Measurements from ENCODE around the gene GPT2. TPM values are rescaled to one million over a fixed set of nuclear protein-coding genes. Genes with fewer than 3 reads are reported as not detected.

The GPT2 gene
- polyA plus RNA-seq, 1 donor, result 5.2 TPM

DNA sequence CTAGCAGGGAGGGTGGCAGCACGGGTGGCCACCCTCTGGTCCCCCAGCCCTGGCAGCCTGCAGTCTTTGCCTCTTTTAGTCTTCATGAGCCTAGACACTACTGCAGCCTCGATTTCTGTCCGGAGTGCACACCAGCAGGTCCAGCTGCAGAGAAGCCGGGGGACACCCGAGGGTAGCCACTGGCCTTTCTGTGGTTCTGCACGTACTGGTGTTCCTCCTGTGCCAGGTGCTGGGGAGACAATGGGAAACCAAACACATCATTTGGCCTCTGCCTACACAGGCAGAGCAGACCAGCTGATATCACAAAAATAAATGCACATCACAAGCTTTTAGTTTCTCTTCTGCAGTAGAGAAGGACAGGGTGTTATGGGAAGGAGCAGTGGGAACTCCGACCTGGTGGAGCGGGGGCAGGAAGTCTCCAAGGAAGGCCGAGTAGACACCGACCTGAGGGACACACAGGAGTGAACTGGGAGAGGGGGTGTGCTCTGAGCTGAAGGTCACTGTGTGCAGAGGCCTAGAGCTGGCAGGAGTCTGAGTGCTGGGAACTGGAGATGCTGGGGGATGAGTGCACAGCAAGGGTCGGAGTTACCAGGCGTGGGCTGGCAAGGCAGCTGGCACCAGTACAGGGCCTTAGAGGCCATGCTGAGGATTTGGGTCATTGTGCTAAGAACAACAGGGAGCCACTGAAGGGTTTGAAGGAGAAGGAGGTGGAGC, 23.1 kb downstream of the GPT2 start:
- Histone ChIP-seq H3K4me1 (ENCODE audit: control insufficient read depth, insufficient read depth, low read length) (no peaks in the 10 kb centered on the region), H3K27ac (ENCODE audit: low read length) (no peak overlapping the region), H3K4me3 (ENCODE audit: low read length) (no peak overlapping the region), H3K36me3 (ENCODE audit: control insufficient read depth, insufficient read depth, low read length) (peaks cover 7% of the 10 kb centered on the region), H3K9me3 (ENCODE audit: control insufficient read depth, low read depth, low read length) (no peaks in the 10 kb centered on the region), H3K27me3 (ENCODE audit: control insufficient read depth, insufficient read depth, low read length) (no peaks in the 10 kb centered on the region)
- DNase-seq, result no peak
- WGBS (ENCODE audit: insufficient coverage, low lambda C conversion rate), result no CpG with 5 or more reads among the region's 12 CpGs

DNA sequence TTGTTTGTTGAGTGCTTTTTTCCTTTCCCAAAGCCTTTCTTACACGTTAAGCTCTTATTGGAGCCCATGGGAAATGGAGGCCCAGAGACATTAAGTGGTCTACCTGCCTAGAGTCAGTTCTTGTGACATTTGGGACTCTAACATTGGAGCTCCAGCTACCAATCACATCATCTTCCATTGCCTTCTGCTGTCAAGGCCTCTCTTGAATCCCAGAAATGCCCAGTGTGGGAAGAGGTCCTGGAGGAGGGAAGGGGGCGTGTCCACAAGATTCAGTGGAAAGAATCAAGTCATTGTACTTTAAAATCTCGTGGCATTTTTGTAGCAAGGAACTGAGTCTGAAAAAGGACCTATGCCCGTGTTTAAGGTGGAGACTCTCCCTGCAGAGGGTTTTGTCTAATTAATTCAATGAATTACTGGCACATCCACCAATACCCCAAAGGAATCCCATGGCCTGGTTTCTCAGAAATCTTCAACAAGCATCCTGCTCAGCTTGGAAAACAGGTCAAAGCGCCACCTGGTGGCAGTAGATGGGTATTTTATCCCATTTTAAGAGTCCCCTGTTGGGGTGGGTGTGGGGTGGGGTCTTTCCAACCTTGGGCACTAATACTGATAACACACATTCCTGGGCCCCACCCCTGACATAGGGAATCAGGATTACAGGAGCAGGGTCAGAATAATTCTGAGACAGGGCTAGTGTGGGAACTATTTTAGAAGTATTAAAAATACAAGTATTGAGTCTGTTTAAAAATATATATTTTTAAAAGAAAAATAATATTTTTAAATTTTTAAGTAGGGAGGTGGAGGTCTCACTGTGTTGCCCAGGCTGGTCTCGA, 24.6 kb downstream of the GPT2 start:
- H3K4me1 ChIP-seq (ENCODE audit: control insufficient read depth, insufficient read depth, low read length), result no peaks in the 10 kb centered on the region
- peaks cover 11% of the 10 kb centered on the region for H3K36me3 ChIP-seq (ENCODE audit: control insufficient read depth, insufficient read depth, low read length)
- H3K27me3 ChIP-seq (ENCODE audit: control insufficient read depth, insufficient read depth, low read length), result no peaks in the 10 kb centered on the region
- no CpG with 5 or more reads among the region's 6 CpGs for WGBS (ENCODE audit: insufficient coverage, low lambda C conversion rate)
- no peaks in the 10 kb centered on the region for H3K9me3 ChIP-seq (ENCODE audit: control insufficient read depth, low read depth, low read length)
- H3K27ac ChIP-seq (ENCODE audit: low read length), result no peak overlapping the region
- DNase-seq, result peak; percentile 27 to 42
- no peak overlapping the region for H3K4me3 ChIP-seq (ENCODE audit: low read length)

DNA sequence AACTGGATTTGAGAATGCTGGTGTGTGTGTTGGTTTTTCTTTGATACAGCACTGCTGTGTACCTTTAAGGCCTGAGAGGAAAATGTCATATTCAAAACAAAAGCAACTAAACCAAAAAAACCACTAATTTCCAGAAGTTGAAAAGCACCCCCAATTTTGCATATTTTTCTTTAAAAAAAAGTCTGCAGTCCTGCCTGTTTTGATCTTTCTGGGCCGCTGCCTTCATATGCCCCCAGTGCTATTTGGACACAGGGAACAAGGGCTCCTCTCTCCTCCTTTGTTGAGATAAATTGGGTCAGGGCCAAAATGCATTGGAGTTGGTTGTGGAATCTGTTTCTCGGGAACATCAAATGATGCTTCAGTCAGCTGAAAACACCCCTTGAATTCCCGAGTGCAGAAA, 26.9 kb downstream of the GPT2 start:
- Histone ChIP-seq H3K4me1 (ENCODE audit: control insufficient read depth, insufficient read depth, low read length) (no peaks in the 10 kb centered on the region), H3K4me3 (ENCODE audit: low read length) (no peak overlapping the region), H3K9me3 (ENCODE audit: control insufficient read depth, low read depth, low read length) (no peaks in the 10 kb centered on the region), H3K27ac (ENCODE audit: low read length) (no peak overlapping the region), H3K36me3 (ENCODE audit: control insufficient read depth, insufficient read depth, low read length) (peaks cover 14% of the 10 kb centered on the region), H3K27me3 (ENCODE audit: control insufficient read depth, insufficient read depth, low read length) (no peaks in the 10 kb centered on the region)
- DNase-seq, result no peak
- no CpG with 5 or more reads among the region's 3 CpGs for WGBS (ENCODE audit: insufficient coverage, low lambda C conversion rate)

DNA sequence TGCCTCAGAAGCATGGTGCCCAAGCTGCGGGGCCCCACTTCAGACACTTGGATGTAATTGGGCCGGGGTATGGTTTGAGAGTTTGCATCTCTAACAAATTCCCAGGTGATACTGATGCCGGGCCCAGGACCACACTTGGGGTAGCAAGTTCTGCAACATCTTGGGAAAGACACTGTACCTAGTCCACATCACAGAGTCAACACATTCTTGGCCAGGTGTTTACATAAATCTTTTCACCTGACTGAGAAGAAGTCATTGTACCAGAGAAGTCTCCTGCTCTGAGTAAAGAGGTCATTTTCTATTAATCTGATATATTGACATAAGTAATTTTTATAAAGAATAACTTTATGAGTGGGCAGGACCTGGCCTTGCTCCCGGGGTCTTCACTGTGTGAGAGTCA, 27.5 kb downstream of the GPT2 start:
- Histone ChIP-seq H3K4me3 (ENCODE audit: low read length) (no peak overlapping the region), H3K36me3 (ENCODE audit: control insufficient read depth, insufficient read depth, low read length) (peaks cover 14% of the 10 kb centered on the region), H3K27ac (ENCODE audit: low read length) (no peak overlapping the region), H3K9me3 (ENCODE audit: control insufficient read depth, low read depth, low read length) (no peaks in the 10 kb centered on the region), H3K4me1 (ENCODE audit: control insufficient read depth, insufficient read depth, low read length) (no peaks in the 10 kb centered on the region), H3K27me3 (ENCODE audit: control insufficient read depth, insufficient read depth, low read length) (no peaks in the 10 kb centered on the region)
- DNase-seq, result no peak
- 80% methylated on average over 1 of the region's 4 CpGs for WGBS (ENCODE audit: insufficient coverage, low lambda C conversion rate)

DNA sequence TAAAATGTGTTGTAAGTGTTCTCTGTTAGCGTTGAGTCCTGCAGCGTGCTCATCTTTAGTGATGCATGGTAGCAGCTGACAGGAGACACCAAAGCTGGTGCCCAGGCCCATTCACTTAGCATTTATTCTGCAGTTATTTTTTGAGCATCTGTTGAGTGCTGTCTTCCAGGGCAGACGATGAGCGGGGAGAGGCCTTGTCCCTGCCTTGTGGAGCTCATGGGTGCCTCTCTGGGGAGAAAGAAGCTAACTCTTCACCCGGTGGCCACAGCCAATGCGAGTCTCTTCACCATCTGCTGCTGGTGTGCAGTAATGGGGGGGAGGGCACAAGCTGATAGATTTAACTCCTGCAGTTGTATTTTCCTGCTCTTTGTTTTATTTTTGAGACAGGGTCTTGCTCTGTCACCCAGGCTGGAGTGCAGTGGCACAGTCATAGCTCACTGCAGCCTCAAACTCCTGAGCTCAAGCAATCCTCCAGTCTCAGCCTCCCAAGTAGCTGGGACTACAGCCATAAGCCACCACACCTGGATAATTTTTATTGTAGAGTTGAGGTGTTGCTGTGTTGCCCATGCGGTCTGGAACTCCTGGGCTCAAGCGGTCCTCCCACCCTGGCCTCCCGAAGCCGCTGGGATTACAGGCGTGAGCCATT, 30.5 kb downstream of the GPT2 start:
- Histone ChIP-seq H3K4me1 (ENCODE audit: control insufficient read depth, insufficient read depth, low read length) (no peaks in the 10 kb centered on the region), H3K9me3 (ENCODE audit: control insufficient read depth, low read depth, low read length) (no peaks in the 10 kb centered on the region), H3K36me3 (ENCODE audit: control insufficient read depth, insufficient read depth, low read length) (peaks cover 11% of the 10 kb centered on the region), H3K27me3 (ENCODE audit: control insufficient read depth, insufficient read depth, low read length) (no peaks in the 10 kb centered on the region), H3K27ac (ENCODE audit: low read length) (no peak overlapping the region), H3K4me3 (ENCODE audit: low read length) (no peak overlapping the region)
- no peak for DNase-seq
- WGBS (ENCODE audit: insufficient coverage, low lambda C conversion rate), result 100% methylated on average over 2 of the region's 11 CpGs

DNA sequence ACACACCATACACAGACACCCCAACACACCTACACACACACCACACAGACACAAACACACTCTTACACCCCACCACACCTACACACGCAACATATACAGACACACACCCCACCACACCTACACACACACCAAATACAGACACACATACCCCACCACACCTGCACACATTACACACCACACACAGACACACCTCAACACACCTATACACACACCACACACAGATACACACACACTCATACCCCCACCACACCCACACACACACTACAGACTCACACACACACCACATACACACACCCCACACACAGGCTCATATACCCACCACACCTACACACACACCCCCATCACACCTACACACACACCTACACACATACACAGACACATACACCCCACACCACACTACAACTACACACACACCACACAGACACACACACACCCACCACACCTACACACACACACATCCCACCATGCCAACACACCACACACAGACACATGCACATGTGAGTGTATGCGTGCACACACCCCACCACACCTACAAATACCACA, 31.4 kb downstream of the GPT2 start:
- H3K4me3 ChIP-seq (ENCODE audit: low read length), result no peak overlapping the region
- peaks cover 11% of the 10 kb centered on the region for H3K36me3 ChIP-seq (ENCODE audit: control insufficient read depth, insufficient read depth, low read length)
- no peaks in the 10 kb centered on the region for H3K27me3 ChIP-seq (ENCODE audit: control insufficient read depth, insufficient read depth, low read length)
- WGBS (ENCODE audit: insufficient coverage, low lambda C conversion rate), result no CpG with 5 or more reads among the region's 2 CpGs
- H3K4me1 ChIP-seq (ENCODE audit: control insufficient read depth, insufficient read depth, low read length), result no peaks in the 10 kb centered on the region
- H3K9me3 ChIP-seq (ENCODE audit: control insufficient read depth, low read depth, low read length), result no peaks in the 10 kb centered on the region
- DNase-seq, result no peak
- no peak overlapping the region for H3K27ac ChIP-seq (ENCODE audit: low read length)

DNA sequence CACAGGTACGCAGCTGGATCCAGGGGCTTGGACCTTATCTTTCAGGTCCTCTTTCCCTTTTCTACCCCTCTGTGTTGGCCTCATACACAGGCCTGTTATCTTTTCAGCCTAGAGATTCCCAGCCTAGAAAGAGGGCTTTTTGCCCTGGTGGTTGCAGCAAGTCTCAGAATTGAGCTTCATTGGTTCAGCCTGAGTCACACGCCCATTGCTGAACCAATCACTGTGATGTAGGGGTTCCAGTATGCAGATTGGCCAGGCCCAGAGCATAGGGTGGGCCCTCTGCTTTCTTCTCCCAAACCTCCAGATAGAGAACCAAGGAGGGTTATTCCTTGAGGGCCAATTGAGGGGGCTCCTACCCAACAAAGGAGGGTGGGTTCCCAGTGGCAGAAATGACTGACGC, 32.8 kb downstream of the GPT2 start:
- H3K4me1 ChIP-seq (ENCODE audit: control insufficient read depth, insufficient read depth, low read length), result no peaks in the 10 kb centered on the region
- no peak for DNase-seq
- WGBS (ENCODE audit: insufficient coverage, low lambda C conversion rate), result no CpG with 5 or more reads among the region's 3 CpGs
- H3K9me3 ChIP-seq (ENCODE audit: control insufficient read depth, low read depth, low read length), result no peaks in the 10 kb centered on the region
- no peak overlapping the region for H3K27ac ChIP-seq (ENCODE audit: low read length)
- no peak overlapping the region for H3K4me3 ChIP-seq (ENCODE audit: low read length)
- no peaks in the 10 kb centered on the region for H3K27me3 ChIP-seq (ENCODE audit: control insufficient read depth, insufficient read depth, low read length)
- H3K36me3 ChIP-seq (ENCODE audit: control insufficient read depth, insufficient read depth, low read length), result peaks cover 10% of the 10 kb centered on the region

DNA sequence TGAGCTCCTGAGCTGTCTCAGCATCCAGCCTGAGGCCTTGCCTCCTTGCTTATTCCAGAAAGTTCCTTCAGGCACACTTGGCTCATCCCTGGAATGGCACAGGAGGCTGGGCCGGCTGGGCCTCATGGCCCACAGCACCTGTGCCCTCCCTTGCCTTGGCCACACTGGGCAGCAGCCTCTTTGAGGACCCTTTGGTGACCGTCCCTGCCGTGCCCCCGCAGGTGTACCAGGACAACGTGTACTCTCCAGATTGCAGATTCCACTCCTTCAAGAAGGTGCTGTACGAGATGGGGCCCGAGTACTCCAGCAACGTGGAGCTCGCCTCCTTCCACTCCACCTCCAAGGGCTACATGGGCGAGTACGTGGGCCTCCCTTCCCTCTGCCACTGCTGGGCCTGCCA, 34.2 kb downstream of the GPT2 start:
- Histone ChIP-seq H3K9me3 (ENCODE audit: control insufficient read depth, low read depth, low read length) (no peaks in the 10 kb centered on the region), H3K27ac (ENCODE audit: low read length) (no peak overlapping the region), H3K4me3 (ENCODE audit: low read length) (no peak overlapping the region), H3K4me1 (ENCODE audit: control insufficient read depth, insufficient read depth, low read length) (no peaks in the 10 kb centered on the region), H3K27me3 (ENCODE audit: control insufficient read depth, insufficient read depth, low read length) (no peaks in the 10 kb centered on the region), H3K36me3 (ENCODE audit: control insufficient read depth, insufficient read depth, low read length) (peaks cover 7% of the 10 kb centered on the region)
- no peak for DNase-seq
- WGBS (ENCODE audit: insufficient coverage, low lambda C conversion rate), result no CpG with 5 or more reads among the region's 11 CpGs

DNA sequence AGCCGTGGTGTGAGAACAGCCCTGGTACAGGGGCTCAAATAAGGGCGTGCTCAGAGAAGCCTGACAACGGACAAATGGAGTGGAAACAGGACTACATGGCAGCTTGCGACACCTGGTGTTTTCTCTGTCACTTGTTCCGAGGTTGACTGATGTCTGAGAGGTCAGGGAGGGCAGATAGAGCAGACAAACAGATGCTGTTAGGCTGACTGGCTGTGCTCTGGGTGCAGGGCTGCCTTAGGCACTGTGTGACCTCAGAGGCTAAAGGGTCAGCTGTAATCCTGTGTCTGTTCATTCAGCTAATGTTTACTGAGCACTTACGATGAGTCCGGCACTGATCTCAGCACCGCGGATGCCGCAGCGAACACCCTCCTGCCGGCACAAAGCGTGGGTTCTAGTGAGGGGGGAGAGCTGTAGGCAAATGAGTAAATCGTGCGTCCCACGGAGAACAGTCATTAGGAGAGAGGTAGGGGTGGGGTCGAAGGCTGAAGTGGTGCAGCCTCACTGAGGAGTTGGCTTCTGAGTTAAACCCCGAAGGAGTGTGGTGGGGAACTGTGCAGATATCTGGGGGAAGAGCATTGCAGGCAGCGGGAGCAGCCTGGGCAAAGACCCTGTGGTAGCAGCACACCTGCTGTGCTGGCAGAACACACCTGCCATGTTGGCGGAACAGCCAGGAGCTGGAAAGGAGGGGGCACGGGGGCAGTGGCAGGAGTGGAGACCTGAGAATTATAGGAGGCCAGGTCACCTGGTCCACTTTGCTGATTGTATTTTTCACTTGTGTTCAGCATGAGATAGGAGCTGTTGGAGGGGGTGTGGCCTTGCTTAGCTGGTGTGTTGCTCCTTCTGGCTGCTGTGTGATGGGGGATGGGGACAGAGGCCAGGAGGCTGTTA, 35.0 kb downstream of the GPT2 start:
- Histone ChIP-seq H3K27me3 (ENCODE audit: control insufficient read depth, insufficient read depth, low read length) (no peaks in the 10 kb centered on the region), H3K36me3 (ENCODE audit: control insufficient read depth, insufficient read depth, low read length) (peaks cover 13% of the 10 kb centered on the region), H3K27ac (ENCODE audit: low read length) (no peak overlapping the region), H3K4me3 (ENCODE audit: low read length) (no peak overlapping the region), H3K4me1 (ENCODE audit: control insufficient read depth, insufficient read depth, low read length) (no peaks in the 10 kb centered on the region), H3K9me3 (ENCODE audit: control insufficient read depth, low read depth, low read length) (no peaks in the 10 kb centered on the region)
- WGBS (ENCODE audit: insufficient coverage, low lambda C conversion rate), result no CpG with 5 or more reads among the region's 21 CpGs
- DNase-seq, result peak in 1 of 2 donors; percentile 39

Measured in large intestine (tissue), 3 donors.